Parathyroid adenoma (tissue), 2 donors: Measurements from ENCODE around the gene CACNA1A.
"Not testable (repeated sequence)": the region's sequence is repeated elsewhere in the genome, so short reads cannot be mapped to it uniquely, and the experiment has no call there.

Experiments
- H2AFZ ChIP-seq: fragments of 300-600 bp; sonication (generic); one replicate; pipeline ENCODE4 v1.7.0; 2017; ENCODE audit warnings: antibody characterized with exemption, mild to moderate bottlenecking
- H3K27ac ChIP-seq: fragments of 300-600 bp; sonication (generic); one replicate; pipeline ENCODE4 v1.7.0; 2017
- H3K27me3 ChIP-seq: fragments of 300-600 bp; sonication (generic); one replicate; pipeline ENCODE4 v1.7.0; 2017; ENCODE audit warnings: low read length; ENCODE audit not compliant: control insufficient read depth, insufficient read depth
- H3K36me3 ChIP-seq: fragments of 300-600 bp; sonication (generic); one replicate; pipeline ENCODE4 v1.7.0; 2017; ENCODE audit warnings: low read length; ENCODE audit not compliant: control insufficient read depth, insufficient read depth
- H3K4me1 ChIP-seq: fragments of 300-600 bp; sonication (generic); one replicate; pipeline ENCODE4 v1.7.0; 2017; ENCODE audit warnings: control low read depth
- H3K4me2 ChIP-seq: fragments of 300-600 bp; sonication (generic); one replicate; pipeline ENCODE4 v1.7.0; 2017; ENCODE audit warnings: low read length
- H3K4me3 ChIP-seq: fragments of 300-600 bp; sonication (generic); one replicate; pipeline ENCODE4 v1.7.0; 2017; ENCODE audit warnings: low read depth, low read length
- H3K79me2 ChIP-seq: fragments of 300-600 bp; sonication (generic); one replicate; pipeline ENCODE4 v1.7.0; 2017; ENCODE audit warnings: control low read depth
- H3K9ac ChIP-seq: fragments of 300-600 bp; sonication (generic); one replicate; pipeline ENCODE4 v1.7.0; 2017; ENCODE audit warnings: mild to moderate bottlenecking
- H3K9me3 ChIP-seq: fragments of 300-600 bp; sonication (generic); one replicate; pipeline ENCODE4 v1.7.0; 2017; ENCODE audit warnings: low read length; ENCODE audit not compliant: control insufficient read depth
- CTCF ChIP-seq: fragments of 300-600 bp; sonication (generic); IDR thresholded peaks from one replicate; pipeline ENCODE4 v1.7.0; 2017; ENCODE audit warnings: antibody characterized with exemption, mild to moderate bottlenecking
- donor health status: primary hyperparathyroidism.

CACNA1A gene

GRCh38 chr19:13530720-13531119 lies 24.4 kb upstream of the CACNA1A start:
- Histone ChIP-seq H3K4me2 (no peak overlapping the region), H3K27me3 (no peaks in the 10 kb centered on the region), H3K9me3 (no peaks in the 10 kb centered on the region), H3K27ac (no peak overlapping the region), H3K79me2 (no peaks in the 10 kb centered on the region), H3K4me1 (no peaks in the 10 kb centered on the region), H2AFZ (no peak overlapping the region), H3K4me3 (no peak overlapping the region), H3K36me3 (no peaks in the 10 kb centered on the region), H3K9ac (no peak overlapping the region)
- TF ChIP-seq CTCF, result no peak

- H3K4me1 ChIP-seq, H3K9me3 ChIP-seq, H2AFZ ChIP-seq, H3K36me3 ChIP-seq, H3K4me3 ChIP-seq, H3K79me2 ChIP-seq, H3K27ac ChIP-seq, H3K9ac ChIP-seq, H3K27me3 ChIP-seq, H3K4me2 ChIP-seq: not testable (repeated sequence)
Observed at GRCh38 chr19:13529721-13530120, 23.4 kb upstream of the CACNA1A start.

- Histone ChIP-seq H3K36me3 (no peaks in the 10 kb centered on the region), H3K27me3 (no peaks in the 10 kb centered on the region), H3K4me1 (no peaks in the 10 kb centered on the region), H2AFZ (no peak overlapping the region), H3K9me3 (no peaks in the 10 kb centered on the region), H3K27ac (no peak overlapping the region), H3K79me2 (no peaks in the 10 kb centered on the region), H3K4me3 (no peak overlapping the region), H3K9ac (no peak overlapping the region), H3K4me2 (no peak overlapping the region)
- no peak for TF ChIP-seq CTCF
Observed at GRCh38 chr19:13526552-13526951, 20.3 kb upstream of the CACNA1A start.

- Histone ChIP-seq H3K27me3 (no peaks in the 10 kb centered on the region), H3K4me1 (no peaks in the 10 kb centered on the region), H3K4me3 (no peak overlapping the region), H3K4me2 (no peak overlapping the region), H3K36me3 (no peaks in the 10 kb centered on the region), H3K9ac (no peak overlapping the region), H2AFZ (no peak overlapping the region), H3K27ac (no peak overlapping the region), H3K9me3 (no peaks in the 10 kb centered on the region), H3K79me2 (no peaks in the 10 kb centered on the region)
- TF ChIP-seq CTCF, result no peak
Observed at GRCh38 chr19:13521066-13521465, 14.8 kb upstream of the CACNA1A start.

GRCh38 chr19:13511947-13512346 lies 5.7 kb upstream of the CACNA1A start:
- no peak overlapping the region for H3K4me2 ChIP-seq
- H3K4me3 ChIP-seq, result no peak overlapping the region
- no peak overlapping the region for H3K9ac ChIP-seq
- H3K79me2 ChIP-seq, result no peaks in the 10 kb centered on the region
- H3K4me1 ChIP-seq, result no peaks in the 10 kb centered on the region
- no peak overlapping the region for H3K27ac ChIP-seq
- no peak overlapping the region for H2AFZ ChIP-seq
- no peak for TF ChIP-seq CTCF
- H3K9me3 ChIP-seq, result no peaks in the 10 kb centered on the region
- H3K27me3 ChIP-seq, result no peaks in the 10 kb centered on the region
- no peaks in the 10 kb centered on the region for H3K36me3 ChIP-seq
